Sigmoid colon (tissue), 7 donors: ENCODE results near the gene DLGAP4. TPM values are rescaled to one million over a fixed set of nuclear protein-coding genes. Genes with fewer than 3 reads are reported as not detected.

ENCODE experiments used
- DNase-seq: peaks from one replicate; pipeline ENCODE4 v3.0.0-alpha.2; 2019
- H3K27ac ChIP-seq, 4 donors: fragments of 200-600 bp; sonication (generic); one replicate each; pipeline ENCODE4 v1.5.1; 2016 to 2019; ENCODE audit warnings: mild to moderate bottlenecking in 1 of 4
- H3K27me3 ChIP-seq, 3 donors: fragments of 200-600 bp; sonication (generic); one replicate each; pipeline ENCODE4 v1.5.1; 2019; ENCODE audit warnings: mild to moderate bottlenecking in 1 of 3
- H3K36me3 ChIP-seq, 4 donors: fragments of 200-600 bp; sonication (generic); one replicate each; pipeline ENCODE4 v1.5.1; 2016 to 2019
- H3K4me1 ChIP-seq, 4 donors: fragments of 200-600 bp; sonication (generic); one replicate each; pipeline ENCODE4 v1.5.1; 2017 to 2019
- H3K4me3 ChIP-seq, 4 donors: fragments of 200-600 bp; sonication (generic); one replicate each; pipeline ENCODE4 v1.5.1; 2017 to 2019; ENCODE audit warnings: mild to moderate bottlenecking in 2 of 4, moderate library complexity in 1 of 4
- H3K9me3 ChIP-seq, 4 donors: fragments of 200-600 bp in 3 of 4; sonication (generic) in 3 of 4; one replicate each; pipeline versions ENCODE4 v1.5.1 to v1.6.1; 2013 to 2019
- EP300 ChIP-seq, 4 donors: sonication (generic); formaldehyde crosslinking; IDR thresholded peaks; one replicate each; pipeline ENCODE4 v1.6.1; 2017; ENCODE audit warnings: antibody characterized with exemption in 4 of 4
- POLR2A ChIP-seq, 2 donors: fragments of 450-650 bp; IDR thresholded peaks; one replicate each; pipeline ENCODE4 v1.6.1; 2016; ENCODE audit warnings: antibody characterized with exemption in 2 of 2, mild to moderate bottlenecking in 2 of 2, moderate library complexity in 2 of 2
- POLR2AphosphoS5 ChIP-seq, 4 donors: sonication (generic); formaldehyde crosslinking; IDR thresholded peaks; one replicate each; pipeline ENCODE4 v1.6.1; 2017; ENCODE audit warnings: antibody characterized with exemption in 4 of 4
- WGBS, 2 donors: extraction: QIAGEN DNeasy Blood & Tissue Kit; methylation state at CpG; one replicate each; pipeline ENCODE4 v1.1.7; 2013; 5-methylcytosine and 5-hydroxymethylcytosine counted together
- intact Hi-C: fragments of 100-400 bp; cut with DNase I; formaldehyde crosslinking; loops from one replicate; pipeline ENCODE4 v1.15.1; 2023
- polyA plus RNA-seq, 3 donors: library from polyadenylated mRNA; stranded (reverse); fragments of 200-250 nt; gene quantifications; one replicate each; pipeline ENCODE4 v1.2.3, GENCODE V29; 2013
- total RNA-seq, 4 donors: library from RNA; depleted of rRNA; stranded (reverse); fragments of >200 nt; gene quantifications; one replicate each; pipeline ENCODE4 v1.1.0, GENCODE V29; 2016
- TF ChIP-seq, protein P1 (sequence below), 4 experiments: fragments of 450-650 bp in 3 of 4; fragments of 200-600 bp in 1 of 4; IDR thresholded peaks; one replicate each; pipeline ENCODE4 v1.5.1; 2016 to 2019; ENCODE audit warnings: antibody characterized with exemption in 4 of 4, mild to moderate bottlenecking in 3 of 4, moderate library complexity in 2 of 4
- donor health status: healthy with polysubstance abuse.
- donor health status: Bipolar disorder and iron deficiency.
- donor health status: healthy.

The DLGAP4 gene
- total and polyA plus RNA-seq, 7 donors, result 21.0 to 60.7 (median 36.9) TPM

DNA sequence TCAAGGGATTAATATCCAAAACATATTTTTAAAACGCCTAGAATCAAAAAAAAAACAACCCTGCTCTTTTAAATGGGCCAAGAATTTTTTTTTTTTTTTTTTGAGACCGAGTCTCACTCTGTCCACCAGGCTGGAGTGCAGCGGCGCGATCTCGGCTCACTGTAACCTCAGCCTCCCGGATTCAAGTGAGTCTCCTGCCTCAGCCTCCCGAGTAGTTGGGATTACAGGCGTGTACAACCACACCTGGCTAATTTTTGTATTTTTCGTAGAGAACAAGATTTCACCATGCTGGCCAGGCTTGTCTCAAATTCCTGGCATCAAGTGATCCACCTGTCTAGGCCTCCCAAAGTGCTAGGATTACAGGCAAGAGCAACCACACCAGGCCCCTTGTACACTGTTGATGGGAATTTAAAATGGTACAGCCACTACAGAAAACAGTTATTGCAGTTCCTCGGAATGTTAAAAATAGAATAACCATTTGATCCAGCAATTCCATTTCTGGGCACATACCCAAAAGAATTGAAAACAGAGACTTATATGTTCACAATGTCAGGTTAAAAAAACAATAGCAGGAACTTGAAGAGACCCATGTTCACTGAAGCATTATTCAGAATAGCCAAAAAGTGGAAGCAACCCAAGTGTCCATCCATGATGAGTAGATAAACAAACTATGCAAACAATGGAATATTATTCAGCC, 232.0 kb downstream of the DLGAP4 start:
- no peaks in the 10 kb centered on the region for H3K27me3 ChIP-seq
- H3K4me1 ChIP-seq, result peaks cover 0 to 46% (median 42%) of the 10 kb centered on the region in 4 donors
- TF ChIP-seq EP300 (IDR thresholded peaks at IDR 0.05) (no peak), POLR2AphosphoS5 (IDR thresholded peaks at IDR 0.05) (peak in 3 of 4 donors; percentile 32 to 39 (median 34)), POLR2A (IDR thresholded peaks at IDR 0.05) (no peak)
- TF ChIP-seq, protein P1, sequence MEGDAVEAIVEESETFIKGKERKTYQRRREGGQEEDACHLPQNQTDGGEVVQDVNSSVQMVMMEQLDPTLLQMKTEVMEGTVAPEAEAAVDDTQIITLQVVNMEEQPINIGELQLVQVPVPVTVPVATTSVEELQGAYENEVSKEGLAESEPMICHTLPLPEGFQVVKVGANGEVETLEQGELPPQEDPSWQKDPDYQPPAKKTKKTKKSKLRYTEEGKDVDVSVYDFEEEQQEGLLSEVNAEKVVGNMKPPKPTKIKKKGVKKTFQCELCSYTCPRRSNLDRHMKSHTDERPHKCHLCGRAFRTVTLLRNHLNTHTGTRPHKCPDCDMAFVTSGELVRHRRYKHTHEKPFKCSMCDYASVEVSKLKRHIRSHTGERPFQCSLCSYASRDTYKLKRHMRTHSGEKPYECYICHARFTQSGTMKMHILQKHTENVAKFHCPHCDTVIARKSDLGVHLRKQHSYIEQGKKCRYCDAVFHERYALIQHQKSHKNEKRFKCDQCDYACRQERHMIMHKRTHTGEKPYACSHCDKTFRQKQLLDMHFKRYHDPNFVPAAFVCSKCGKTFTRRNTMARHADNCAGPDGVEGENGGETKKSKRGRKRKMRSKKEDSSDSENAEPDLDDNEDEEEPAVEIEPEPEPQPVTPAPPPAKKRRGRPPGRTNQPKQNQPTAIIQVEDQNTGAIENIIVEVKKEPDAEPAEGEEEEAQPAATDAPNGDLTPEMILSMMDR (IDR thresholded peaks at IDR 0.05), result peak in 2 of 4 experiments; percentile 23 to 26
- DNase-seq, result peak; percentile 68
- H3K27ac ChIP-seq, result peak overlapping the region; percentile 98 to 100 (median 99)
- intact Hi-C loops, result no loop called here
- no peak overlapping the region for H3K4me3 ChIP-seq
- peaks cover 0 to 7% (median 3%) of the 10 kb centered on the region in 4 donors for H3K36me3 ChIP-seq
- H3K9me3 ChIP-seq, result no peaks in the 10 kb centered on the region
- 90 to 91% methylated on average over 11 of the region's 11 CpGs for WGBS, 2 donors

- DNase-seq, result peak; percentile 82
- peak overlapping the region; percentile 83 to 99 (median 94) for H3K4me3 ChIP-seq
- TF ChIP-seq, protein P1 (IDR thresholded peaks at IDR 0.05), result no peak
- no peak for TF ChIP-seq POLR2AphosphoS5 (IDR thresholded peaks at IDR 0.05)
- TF ChIP-seq EP300 (IDR thresholded peaks at IDR 0.05), result no peak
- TF ChIP-seq POLR2A (IDR thresholded peaks at IDR 0.05), result no peak
- WGBS, 2 donors, result 55 to 63% methylated on average over 41 of the region's 41 CpGs
- H3K27me3 ChIP-seq, result no peaks in the 10 kb centered on the region
- H3K9me3 ChIP-seq, result no peaks in the 10 kb centered on the region
- peaks cover 5 to 23% (median 14%) of the 10 kb centered on the region in 4 donors for H3K36me3 ChIP-seq
- peaks cover 0 to 71% (median 65%) of the 10 kb centered on the region in 4 donors for H3K4me1 ChIP-seq
- H3K27ac ChIP-seq, result peak overlapping the region; percentile 98 to 100 (median 99)
- intact Hi-C loops, result loop anchor here (2.0 kb wide), 2 partner anchors 14 to 78 kb away; no protein-coding TSS in a partner anchor
Observed at GRCh38 chr20:36540551-36541211, 234.5 kb downstream of the DLGAP4 start.

GRCh38 chr20:36541227-36541767, 235.2 kb downstream of the DLGAP4 start, which contains the start of gene MYL9:
Gene MYL9, plus strand, starts transcription at chr20:36541519. Its CDS starts 3,366 bp downstream, at chr20:36544885.
- intact Hi-C loops, result loop anchor here (2.0 kb wide), 2 partner anchors 14 to 78 kb away; no protein-coding TSS in a partner anchor
- H3K4me1 ChIP-seq, result peaks cover 0 to 77% (median 71%) of the 10 kb centered on the region in 4 donors
- peak within 1 kb of the TSS; percentile 83 to 99 (median 94) for H3K4me3 ChIP-seq

More at GRCh38 chr20:36541227-36541767, 235.2 kb downstream of the DLGAP4 start, which contains the start of gene MYL9:
- Histone ChIP-seq H3K27me3 (no peaks in the 10 kb centered on the region), H3K36me3 (peaks cover 8 to 29% (median 21%) of the 10 kb centered on the region in 4 donors), H3K27ac (peak within 1 kb of the TSS; percentile 98 to 100 (median 99)), H3K9me3 (no peaks in the 10 kb centered on the region)
- TF ChIP-seq POLR2A (IDR thresholded peaks at IDR 0.05) (peak; percentile 57 to 90), EP300 (IDR thresholded peaks at IDR 0.05) (no peak), POLR2AphosphoS5 (IDR thresholded peaks at IDR 0.05) (peak; percentile 65 to 93 (median 83))
- TF ChIP-seq, protein P1 (IDR thresholded peaks at IDR 0.05), result no peak
- DNase-seq, result peak; percentile 99
- 4 to 10% methylated on average over 41 of the region's 41 CpGs for WGBS, 2 donors
